NB4 (cell line): ENCODE results near the gene B3GNT7.

Experiments
- CTCF ChIP-seq: IDR thresholded peaks from one replicate; pipeline ENCODE4 v1.5.1; 2012; ENCODE audit warnings: low read depth, low read length
- MAX ChIP-seq: IDR thresholded peaks from 2 replicates; pipeline ENCODE4 v1.6.1; 2011; ENCODE audit warnings: low read depth, low read length
- POLR2A ChIP-seq: IDR thresholded peaks from 2 replicates; pipeline ENCODE4 v1.6.1; 2011; ENCODE audit warnings: mild to moderate bottlenecking; ENCODE audit not compliant: insufficient read length; ENCODE audit errors: extremely low read depth

DNA sequence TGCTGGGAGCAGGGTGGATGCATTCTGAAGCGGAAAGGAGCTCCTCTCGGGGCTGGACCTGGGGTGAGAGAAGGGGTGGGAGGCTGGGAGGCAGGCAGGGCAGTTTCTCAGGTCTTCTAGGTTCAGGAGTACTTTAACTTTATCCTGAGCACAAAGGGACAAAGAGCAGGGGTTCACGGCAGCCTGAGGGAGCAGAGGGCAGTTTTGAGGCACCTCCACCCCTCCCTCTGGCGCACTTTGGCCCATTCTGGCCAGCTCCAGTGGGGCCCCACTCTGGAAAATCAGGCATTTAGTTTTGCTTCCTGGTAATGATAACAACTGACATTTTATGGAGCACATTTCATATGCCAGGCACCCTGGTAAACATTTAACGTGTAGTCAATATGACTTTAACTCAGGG is 14.3 kb downstream of the B3GNT7 start:
- TF ChIP-seq CTCF (no peak), MAX (no peak), POLR2A (no peak)
